GM21381 (cell line): Measurements from ENCODE around the gene MTUS2.

Experiments used
- ATAC-seq: cut with Tn5 transposase; IDR thresholded peaks from one replicate; pipeline ENCODE4 v1.9.1; 2021; ENCODE audit warnings: mild to moderate bottlenecking, moderate library complexity; ENCODE audit not compliant: unreplicated experiment

Gene MTUS2

DNA sequence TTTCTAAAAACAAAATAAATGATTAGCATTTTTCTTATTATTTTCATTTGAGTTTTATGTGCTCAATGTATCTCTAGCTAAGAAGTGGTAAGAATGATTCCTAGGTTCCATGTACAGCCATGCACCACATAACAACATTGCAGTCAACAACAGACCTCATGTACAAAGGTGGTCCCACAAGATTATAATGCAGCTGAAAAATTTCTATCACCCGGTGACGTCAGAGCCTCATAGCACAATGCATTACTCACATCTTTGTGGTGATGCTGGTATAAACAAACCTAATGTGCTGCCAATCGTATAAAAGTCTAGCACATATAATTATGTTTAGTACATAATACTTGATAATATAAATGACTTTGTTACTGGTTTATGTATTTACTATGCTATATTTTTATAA is 654.9 kb downstream of the MTUS2 start:
- ATAC-seq, result no peak

GRCh38 chr13:29476046-29476445 is 655.9 kb downstream of the MTUS2 start:
- ATAC-seq, result no peak

- ATAC-seq, result no peak
These were observed 659.8 kb downstream of the MTUS2 start for GRCh38 chr13:29479716-29480492.

DNA sequence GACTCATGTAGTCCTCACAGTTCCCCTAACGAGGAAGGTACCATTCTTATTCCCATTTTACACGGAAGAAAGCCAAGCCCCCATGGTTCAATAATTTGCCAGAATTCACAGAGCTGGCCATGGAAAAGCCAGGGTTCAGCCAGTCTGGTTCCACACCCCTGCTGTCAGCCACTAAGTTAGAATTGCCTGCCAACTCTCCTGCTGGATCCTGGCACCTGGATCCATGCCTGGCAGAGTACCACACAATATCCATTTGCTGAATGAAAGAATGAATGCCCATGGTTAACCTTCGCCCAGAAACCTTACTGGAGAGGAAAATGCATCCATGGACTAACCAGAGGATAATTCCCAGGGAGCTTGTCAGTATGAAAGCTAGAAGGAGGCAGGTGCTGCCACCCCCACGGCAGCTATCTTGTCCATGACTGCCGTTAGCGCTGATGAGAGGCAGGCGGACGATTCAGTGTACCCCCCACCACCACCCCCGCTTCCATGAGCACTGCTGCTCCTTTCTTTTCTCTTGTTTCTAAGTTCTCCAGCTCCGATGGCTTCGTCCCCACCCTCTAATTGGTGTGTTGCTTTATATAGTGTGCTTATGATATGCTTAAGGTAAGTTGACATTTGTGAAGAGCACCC is 660.9 kb downstream of the MTUS2 start:
- no peak for ATAC-seq

- no peak for ATAC-seq
These were observed 661.5 kb downstream of the MTUS2 start for GRCh38 chr13:29481603-29482002.

DNA sequence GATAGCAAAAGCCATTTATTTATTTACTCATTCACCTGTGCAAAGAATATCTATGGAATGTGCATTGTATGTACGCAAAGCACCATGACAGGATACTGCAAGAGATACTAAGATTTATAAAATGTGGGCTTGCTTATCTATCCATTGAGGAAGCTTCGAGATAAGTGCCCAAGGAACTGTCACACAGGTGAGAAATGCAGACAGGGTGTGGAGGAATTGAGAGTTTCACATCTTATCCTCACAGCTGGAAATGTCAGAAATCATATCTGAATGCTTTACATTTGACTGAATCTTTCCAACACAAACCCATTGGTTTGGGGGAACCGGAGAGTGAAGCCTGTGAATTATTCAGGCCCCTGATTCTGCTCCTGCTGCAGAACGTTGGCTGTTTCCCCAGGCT is 662.4 kb downstream of the MTUS2 start:
- no peak for ATAC-seq

- ATAC-seq, result no peak
These were observed 663.1 kb downstream of the MTUS2 start for GRCh38 chr13:29483211-29483610.

DNA sequence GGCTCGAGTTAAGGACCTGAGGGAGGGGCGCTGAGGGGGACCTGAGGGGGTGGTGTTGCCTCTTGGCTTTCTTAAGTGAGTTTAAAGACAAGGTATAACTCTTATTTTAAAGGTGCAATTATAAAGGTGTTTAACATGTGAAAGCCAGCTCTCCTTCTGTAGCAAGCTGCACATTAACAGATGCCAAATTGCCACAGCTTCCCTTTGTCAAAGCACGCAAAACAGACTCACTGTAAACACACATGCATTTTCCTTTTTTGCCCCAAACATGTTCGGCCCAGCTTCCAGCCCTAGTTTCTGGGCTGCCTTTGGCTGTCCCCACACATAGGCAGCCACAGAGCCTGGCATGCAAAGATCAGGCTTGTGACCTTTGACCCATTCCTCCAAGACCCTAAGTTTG is 663.5 kb downstream of the MTUS2 start:
- ATAC-seq, result no peak

- no peak for ATAC-seq
These were observed 664.1 kb downstream of the MTUS2 start for GRCh38 chr13:29484236-29484635.

DNA sequence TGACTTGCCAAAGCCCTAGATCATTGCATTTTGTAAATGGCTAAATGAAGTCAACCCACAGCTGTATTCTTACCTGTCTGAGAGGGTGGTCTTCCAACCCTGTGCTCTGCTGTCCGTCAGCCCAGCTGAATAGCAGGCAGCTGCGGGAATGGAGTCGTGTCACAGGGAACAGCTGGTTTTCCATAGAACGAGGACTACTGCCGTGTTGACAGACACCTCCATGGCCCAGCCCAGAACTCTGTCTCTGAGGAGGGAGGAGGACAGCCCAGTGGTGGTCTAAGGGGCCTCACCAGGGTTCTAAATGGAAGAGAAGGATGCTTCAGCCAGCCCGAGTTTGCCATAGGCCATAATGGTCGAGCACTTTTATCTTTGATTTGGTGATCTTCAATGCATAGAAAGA is 664.7 kb downstream of the MTUS2 start:
- ATAC-seq, result no peak

DNA sequence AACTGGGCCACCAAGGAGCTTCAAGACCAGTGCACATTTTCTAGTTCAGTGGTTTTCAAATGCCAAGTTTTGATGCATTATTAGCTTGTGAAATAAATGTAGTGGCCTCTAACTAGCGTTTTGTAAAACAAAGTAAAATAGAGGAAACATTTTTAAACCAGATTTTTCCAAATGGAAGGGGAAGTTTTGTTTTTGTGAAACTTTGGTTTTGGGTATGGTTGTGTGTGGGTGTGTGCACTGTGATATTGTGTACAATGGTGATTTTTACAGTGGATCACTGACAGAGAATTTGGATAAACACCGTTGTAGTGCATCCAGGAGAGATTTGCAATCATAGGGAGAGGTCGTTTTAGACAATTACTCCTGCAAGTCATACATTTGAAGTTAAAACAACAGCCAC is 666.4 kb downstream of the MTUS2 start:
- no peak for ATAC-seq

GRCh38 chr13:29487466-29488454 is 667.6 kb downstream of the MTUS2 start:
- ATAC-seq, result no peak

DNA sequence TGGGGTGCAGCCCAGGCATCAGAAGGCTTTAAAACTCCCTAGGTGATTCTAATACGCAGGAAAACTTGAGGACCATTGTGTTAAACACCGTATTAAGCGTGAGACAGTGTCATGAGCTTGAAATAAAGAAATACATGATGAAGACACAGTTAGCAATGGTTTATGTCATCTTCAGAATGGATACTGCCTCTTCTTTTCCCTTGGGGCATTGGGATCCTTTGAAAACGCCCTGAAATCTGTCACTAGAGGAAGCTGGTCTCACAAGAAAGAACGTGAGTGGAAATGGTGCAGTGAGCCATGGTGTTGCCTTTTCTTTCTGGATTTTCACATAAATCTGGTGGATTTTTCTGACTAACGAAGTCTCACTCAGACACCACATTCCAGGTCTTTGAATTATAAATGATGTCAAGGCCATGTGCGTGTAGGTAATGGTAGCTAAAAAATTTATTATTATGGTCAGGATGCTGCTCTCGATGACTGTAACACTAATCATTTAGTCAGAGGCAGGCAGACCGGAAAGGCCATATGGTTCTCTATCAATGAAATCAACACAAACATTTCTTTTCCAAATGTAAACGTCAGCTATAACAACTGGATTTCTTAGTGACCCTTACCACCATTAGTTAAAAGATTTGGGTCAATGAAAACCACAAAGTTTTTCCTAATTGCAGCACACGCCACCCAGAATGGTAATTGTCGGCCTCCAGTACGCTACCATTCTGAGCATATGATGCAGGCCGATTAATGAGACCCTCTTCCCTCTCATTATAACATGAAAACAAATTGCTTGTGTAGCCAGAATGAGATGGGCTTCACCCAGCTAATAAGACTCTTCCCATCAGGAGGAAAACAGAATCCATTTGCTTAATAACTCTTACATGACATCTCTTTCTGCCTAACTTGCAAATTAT is 669.8 kb downstream of the MTUS2 start:
- no peak for ATAC-seq

- no peak for ATAC-seq
These were observed 670.4 kb downstream of the MTUS2 start for GRCh38 chr13:29490561-29490885.

DNA sequence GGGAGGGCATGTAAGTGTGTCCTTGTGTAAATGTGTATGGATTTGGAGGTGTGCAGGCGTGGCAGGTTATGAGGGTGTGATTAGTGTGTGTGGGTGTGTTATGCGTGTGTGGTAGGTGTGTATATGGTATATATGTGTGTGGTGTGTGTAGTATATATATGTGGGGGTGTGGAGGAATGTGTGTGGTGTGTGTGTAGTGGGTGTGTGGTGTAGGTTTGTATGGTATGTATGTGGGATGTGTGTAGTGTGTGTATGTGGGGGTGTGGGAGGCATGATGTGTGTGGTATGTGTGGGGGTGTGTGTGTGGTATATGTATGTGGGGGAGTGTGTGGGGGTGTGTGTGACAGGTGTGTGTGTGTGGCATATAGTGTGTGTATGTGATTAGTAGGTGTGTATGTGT is 671.1 kb downstream of the MTUS2 start:
- ATAC-seq, result no peak

DNA sequence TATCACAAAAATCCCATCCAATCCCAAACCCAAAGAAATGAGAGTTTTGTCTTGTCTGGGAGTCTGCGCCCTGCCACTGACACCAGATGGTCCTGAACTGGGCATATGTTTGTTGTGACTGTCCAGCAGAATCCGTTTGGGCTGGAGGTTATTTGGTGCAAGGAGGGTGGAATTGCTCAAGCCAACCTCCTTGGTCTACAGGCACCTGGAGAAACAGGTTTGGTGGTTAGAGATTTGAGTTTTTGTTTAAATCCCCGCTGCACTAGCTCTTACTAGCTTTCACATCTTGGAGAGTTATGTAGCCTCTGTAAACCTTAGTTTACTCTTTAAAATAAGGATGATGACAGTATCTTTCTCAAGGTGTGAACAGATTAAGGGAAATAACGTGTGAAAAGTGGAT is 673.7 kb downstream of the MTUS2 start:
- ATAC-seq, result no peak

GRCh38 chr13:29494520-29494919 is 674.4 kb downstream of the MTUS2 start:
- no peak for ATAC-seq

DNA sequence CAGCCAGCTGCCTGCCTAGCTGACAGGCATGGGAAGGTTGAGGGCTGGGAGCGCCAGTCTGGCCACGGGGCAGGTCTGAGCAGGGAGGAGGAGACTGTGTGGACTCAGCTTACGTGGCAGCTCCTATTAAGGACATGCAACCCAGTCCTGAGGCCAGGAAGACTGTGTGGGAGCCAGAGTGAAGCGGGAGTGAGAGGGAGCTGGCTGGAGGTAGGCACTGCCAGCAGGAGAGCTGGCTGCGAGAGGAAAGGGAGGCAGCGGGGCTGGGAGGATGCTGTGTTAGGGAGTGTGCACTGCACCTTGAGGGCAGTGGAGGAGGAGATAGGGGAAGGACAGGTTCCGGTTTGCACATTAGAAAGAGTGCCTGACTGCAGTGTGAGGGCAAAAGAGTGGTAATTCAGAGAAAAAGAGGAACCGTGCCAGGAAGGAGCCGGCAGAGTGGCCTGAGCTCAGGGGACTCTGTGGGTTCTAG is 676.1 kb downstream of the MTUS2 start:
- ATAC-seq, result peak; percentile 62

GRCh38 chr13:29497137-29497654 is 677.1 kb downstream of the MTUS2 start:
- ATAC-seq, result no peak

GRCh38 chr13:29498426-29499040 is 678.4 kb downstream of the MTUS2 start:
- no peak for ATAC-seq
